HG03066 (cell line): Measurements from ENCODE around the gene VPS26A.

Experiments
- ATAC-seq: cut with Tn5 transposase; IDR thresholded peaks from one replicate; pipeline ENCODE4 v1.9.1; 2021; ENCODE audit warnings: low read depth; ENCODE audit not compliant: unreplicated experiment

The VPS26A gene

DNA sequence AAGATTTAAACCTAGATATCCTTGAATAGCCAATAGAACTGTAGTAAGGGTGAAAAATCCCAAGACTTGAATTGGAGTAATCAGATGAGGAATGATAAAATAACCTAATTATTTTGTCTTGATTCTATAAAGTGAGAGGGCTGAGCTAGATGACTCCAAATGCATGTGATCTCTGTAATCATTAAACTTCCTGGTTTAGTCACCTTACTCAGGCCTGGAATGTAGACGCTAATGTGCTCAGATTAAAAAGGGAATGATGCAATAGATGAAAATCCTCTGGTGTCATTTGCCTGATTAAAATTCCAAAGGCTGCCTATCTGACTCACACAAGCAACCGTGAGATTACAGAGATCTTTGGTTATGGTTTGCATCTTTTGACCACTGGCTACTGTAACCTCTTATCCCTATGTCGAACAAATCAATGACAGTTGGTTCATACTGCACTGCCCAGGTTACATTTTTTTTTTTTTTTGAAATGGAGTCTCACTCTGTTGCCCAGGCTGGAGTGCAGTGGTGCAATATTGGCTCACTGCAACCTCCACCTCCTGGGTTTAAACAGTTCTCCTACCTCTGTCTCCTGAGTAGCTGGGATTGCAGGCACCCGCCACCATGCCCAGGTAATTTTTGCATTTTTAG lies 93.3 kb downstream of the VPS26A start:
- ATAC-seq: no peak

DNA sequence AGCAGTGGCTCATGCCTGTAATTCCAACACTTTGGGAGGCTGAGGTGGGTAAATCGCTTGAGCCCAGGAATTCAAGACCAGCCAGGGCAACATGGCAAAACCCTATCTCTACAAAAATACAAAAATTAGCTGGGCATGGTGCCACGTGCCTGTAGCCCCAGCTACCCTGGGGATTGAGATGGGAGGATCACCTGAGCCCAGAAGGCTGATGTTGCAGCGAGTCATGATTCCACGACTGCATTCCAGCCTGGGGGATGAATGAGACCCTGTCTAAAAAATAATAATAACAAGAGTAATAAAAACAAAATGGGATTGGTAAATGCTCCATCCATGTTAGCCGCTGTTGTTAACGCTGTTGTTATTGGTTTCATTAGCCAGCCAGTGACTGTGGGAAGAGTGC lies 94.9 kb downstream of the VPS26A start:
- no peak for ATAC-seq

DNA sequence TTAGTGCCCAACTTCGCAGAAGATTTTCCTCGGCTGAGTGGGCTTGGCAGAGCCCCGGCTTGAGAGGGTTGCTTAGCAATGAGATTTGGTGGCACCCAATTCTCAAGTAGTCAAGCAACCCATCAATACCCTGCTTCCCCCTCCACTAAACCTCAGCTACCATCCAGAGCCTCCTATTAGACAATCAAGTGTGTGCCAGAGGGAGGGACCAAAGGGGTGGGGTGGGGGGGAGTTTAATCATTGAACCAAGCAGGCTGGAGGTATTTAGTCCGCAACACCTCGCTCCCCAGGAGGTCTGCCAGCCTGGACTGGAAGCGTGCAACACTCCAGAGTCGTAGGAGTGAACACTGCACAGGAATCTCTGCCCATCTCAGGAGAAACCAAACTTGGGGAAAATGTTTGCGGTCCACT lies 96.1 kb downstream of the VPS26A start, which contains the start of gene HKDC1:
Gene HKDC1 (plus strand): TSS at position 292 of the 411 bp plus-strand sequence. CDS start 104 bp downstream, at position 396.
- no peak for ATAC-seq

DNA sequence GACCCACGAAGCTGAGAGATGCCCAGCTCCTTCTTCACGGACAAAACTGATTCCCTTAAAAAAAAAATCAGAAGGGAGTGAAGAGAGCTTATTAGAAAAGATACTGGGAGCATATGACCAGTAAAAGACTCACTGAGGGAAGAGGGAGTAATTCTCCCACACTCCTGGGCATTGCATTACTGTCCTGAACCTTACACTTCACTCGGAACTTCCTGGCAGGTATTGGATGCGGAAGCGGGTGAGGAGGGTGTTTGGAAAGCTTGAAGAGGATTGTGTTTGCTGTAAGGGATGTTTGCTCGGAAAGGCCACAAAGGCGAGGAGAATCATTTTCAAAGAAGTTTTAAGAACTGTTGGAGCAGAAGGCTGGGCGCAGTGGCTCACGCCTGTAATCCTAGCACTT lies 96.5 kb downstream of the VPS26A start:
- ATAC-seq: no peak
